Astrocyte of the hippocampus (primary cell): Measurements from ENCODE around the gene RHOH.

ENCODE experiments used
- DNase-seq: peaks from one replicate; pipeline ENCODE4 v3.0.0; 2011; ENCODE audit warnings: low read depth, low spot score

The RHOH gene

DNA sequence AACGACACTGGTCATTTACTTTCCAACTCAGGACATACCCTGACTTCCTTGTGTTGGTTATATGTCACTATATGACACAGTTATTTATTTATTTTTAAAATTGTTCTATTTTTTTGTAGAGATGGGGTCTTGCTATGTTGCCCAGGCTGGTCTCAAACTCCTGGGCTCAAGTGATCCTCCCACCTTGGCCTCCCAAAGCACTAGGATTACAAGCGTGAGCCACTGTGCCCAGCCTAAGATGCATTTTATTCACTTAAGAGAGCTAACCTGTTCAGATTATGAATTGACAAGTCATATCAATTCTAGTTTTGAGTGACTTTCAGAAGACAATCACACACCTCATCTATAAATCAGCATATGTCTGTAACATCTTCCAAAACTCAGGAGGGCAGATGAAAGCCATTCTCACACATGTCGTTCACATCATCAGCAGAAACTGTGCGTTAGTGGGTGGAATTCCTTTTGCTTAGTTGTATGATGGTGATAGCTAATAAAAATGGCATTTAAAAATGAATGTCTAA, 9.4 kb upstream of the RHOH start:
- DNase-seq: no peak

DNA sequence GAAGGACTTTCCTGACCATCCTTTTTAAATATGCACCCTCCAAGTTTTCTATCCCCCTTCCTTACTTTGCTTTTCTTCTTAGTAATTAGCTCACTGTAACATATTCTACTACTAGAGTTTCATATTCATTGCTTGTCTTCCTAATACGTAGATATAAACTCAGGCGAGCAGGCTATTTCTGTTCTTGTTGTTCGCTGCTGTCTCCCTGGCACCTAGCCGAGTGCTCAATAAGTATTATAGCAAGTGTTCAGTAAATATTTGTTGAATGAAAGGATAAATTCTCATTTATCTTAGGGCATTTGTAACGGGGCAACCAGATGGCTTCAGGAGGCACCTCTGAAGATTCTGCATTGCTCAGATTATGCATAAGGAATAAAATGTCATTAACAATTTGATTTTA, 6.8 kb upstream of the RHOH start:
- DNase-seq: no peak

DNA sequence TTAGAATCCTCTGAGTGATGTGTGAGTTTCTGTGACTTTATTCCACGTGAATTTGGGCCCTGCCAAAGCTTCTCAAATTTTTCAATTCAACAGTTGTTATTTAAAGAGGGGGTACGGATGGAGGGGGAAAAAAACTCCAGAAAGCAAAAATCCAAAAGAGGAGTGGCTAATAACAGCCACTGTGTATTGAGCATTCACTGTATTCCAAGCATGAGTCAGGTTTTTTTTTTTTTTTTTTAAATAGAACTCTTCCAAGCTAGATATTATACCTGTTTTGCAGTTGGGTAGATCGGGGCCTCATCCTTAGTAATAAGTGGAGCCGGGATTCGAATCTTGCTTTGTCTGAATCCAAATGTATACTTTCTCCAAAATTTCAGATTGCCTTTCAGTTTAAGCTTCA, 6.4 kb upstream of the RHOH start:
- DNase-seq: no peak

DNA sequence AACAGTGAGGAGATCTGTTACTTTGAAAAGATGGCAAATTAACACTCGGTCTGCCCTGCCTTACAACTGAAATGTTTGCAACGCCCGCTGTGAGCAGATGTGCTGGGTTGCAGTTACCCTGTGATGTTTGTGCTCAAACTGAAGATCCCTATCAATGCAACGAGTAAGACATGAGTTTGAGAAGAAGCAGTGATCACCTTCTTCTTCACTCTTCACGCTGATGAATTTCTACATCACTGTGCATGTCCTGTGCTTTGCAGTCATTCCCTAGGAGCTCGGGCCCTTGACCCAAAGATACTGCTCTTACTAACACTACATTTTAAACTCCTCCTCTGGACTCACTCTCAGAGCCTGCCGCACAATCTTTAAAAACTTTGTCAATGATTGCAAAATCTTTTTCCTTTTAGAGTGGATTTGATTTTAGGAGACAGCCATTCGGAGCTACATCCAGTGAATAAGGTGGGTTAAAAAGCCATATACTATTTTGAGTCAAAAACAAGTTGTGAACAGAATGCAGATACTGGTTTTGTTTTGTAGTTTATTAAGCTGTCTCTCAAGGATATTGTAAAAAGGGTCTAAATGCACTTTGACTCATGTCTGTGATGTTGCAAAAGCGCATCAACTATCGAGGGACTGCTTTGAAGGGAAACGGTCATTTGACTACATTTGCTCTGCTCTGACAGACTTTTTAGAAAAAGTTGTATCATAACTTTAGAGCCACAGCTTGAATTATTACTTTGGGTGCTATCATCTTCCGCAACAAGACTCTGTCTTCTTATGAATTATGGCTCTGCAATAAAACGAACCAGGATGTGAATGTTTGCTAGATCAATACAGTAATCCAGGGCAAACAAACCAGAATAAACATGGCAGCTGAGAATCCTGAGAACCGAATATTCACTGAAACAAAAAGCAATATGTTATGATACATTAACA, 5.7 kb upstream of the RHOH start:
- DNase-seq: no peak

GRCh38 chr4:40192114-40193015, 4.5 kb upstream of the RHOH start:
- DNase-seq: no peak

DNA sequence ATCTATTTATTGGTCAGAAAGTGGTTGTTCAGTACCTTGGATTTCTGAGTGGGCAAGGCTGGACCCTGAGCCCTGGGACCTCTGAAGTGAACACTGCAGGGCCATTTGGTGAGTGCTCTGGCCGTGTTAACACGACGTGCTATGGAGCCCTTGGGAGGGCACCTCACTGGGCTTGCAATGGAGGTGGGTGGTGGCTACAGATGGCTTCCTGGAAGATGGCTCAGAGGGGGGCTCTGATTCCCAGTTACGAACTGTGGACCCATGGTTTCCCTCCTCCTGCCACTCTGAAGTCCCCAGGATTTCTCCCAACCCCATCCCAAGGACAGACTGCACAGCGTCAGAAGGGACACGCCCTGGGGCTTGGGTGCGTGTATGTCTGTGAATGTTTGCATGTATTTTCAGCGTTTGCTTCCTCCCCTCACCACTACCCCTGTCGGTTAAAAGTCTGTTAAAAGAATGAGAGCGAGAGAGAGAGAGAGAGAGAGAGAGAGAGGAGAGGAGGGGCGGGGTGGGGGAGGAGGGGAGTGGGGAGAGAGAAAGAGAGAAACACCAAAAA, 3.7 kb upstream of the RHOH start:
- no peak for DNase-seq

GRCh38 chr4:40193578-40193977, 3.3 kb upstream of the RHOH start:
- DNase-seq: no peak

- DNase-seq: no peak
Observed at GRCh38 chr4:40194602-40195161, 2.1 kb upstream of the RHOH start.

GRCh38 chr4:40195182-40196177, 1.4 kb upstream of the RHOH start:
- no peak for DNase-seq

- no peak for DNase-seq
Observed at GRCh38 chr4:40196272-40196671, 559 bp upstream of the RHOH start.

- no peak for DNase-seq
Observed at GRCh38 chr4:40197879-40198689, 1.3 kb downstream of the RHOH start.

GRCh38 chr4:40199179-40199670, 2.4 kb downstream of the RHOH start:
- no peak for DNase-seq

DNA sequence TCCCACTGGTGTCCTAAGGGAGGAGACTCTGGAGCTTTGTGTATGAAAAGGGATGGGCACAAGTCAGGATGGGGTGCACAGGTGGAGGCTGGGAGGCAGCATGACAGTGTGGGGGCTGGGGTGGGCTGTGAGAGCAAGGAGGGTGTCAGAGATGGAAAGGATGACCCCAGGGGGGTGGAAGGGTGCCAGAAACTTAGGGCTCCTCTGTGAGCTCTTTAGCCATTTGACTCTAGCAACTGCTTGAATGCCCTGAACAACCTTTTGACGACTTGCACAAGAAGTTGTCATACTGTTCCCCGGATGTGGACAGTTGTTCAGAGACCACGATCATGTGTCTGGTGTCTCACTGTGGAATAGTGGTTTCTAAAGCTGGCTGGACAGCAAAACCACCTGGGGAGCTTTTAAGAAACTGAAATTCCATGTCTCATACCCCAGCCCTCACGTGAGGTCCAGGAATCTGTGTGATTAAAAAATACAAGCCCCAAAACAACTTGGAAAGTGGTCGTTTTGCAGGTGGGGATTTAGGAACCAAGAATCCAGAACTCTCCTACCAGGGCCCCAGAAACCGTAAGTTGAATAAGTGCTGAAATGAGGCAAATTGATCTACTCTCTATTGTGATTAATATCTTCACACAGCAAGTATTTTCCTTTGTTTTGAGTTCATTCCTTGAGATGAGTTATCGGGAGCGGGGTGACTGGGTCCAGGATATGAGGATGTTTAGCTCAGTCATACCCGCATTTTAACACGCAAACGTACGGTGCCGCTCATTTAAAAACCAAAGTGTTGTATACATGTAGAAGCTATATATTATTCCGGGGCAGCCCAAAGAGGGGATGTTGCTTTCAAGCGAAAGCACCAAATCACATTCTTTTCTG, 3.4 kb downstream of the RHOH start:
- DNase-seq: peak; percentile 46

GRCh38 chr4:40200875-40201801, 4.3 kb downstream of the RHOH start:
- DNase-seq: no peak

DNA sequence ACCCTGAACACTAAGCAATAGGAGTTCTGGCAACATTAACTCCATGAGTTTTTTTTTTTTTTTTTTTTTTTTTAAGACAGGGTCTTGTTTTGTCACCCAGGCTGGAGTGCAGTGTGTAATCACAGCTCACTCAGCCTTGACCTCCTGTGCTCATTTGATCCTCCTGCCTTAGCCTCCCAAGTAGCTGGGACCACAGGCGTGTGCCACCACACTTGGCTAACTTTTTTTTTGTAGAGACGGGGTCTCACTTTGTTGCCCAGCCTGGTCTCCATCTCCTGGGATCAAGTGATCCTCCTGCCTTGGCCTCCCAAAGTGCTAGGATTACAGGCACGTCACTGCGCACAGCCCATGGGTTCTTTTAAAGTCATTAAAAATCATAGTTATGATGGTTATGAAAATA, 5.1 kb downstream of the RHOH start:
- DNase-seq: no peak

- DNase-seq: no peak
Observed at GRCh38 chr4:40202474-40202873, 5.6 kb downstream of the RHOH start.

DNA sequence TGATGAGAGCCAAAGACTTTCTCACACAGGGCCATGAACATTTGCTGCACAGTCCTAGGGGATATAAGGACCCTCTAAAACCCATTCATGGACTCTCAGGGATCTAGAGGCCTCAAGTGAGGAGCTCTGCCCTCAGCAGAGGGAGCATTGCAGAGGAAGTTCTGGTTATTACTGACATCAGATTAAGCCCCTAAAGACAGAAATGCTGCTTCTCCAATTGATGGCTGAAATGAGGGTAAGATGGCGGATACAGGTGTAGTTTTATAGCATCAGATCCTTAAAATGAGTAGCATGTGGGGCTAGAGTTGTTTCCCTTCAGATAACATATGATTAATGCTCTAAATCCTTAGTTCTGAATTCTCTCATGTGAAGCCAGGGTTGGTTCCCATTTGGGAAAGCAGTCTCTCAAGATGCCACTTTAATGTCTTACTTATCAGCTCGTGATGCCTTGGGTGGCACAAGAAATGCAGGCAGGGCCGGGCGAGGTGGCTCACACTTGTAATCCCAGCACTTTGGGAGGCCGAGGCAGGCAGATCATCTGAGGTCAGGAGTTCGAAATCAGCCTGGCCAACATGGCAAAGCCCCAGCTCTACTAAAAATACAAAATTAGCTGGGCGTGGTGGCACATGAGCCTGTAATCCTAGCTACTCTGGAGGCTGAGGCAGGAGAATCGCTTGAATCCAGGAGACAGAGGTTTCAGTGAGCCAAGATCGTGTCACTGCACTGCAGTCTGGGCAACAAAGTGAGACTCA, 7.9 kb downstream of the RHOH start:
- DNase-seq: no peak
